Measurements from ENCODE around the gene NDUFAF5.

GRCh38 chr20:13819885-13820645, 35.2 kb downstream of the NDUFAF5 start:
- TF ChIP-seq CTCF (IDR thresholded peaks at IDR 0.05; ENCODE audit: extremely low read depth in 1 of 2, insufficient read depth in 1 of 2, low read depth in 1 of 2, low read length in 2 of 2) (peak; percentile 21 to 33), POLR2AphosphoS5 (IDR thresholded peaks at IDR 0.05; ENCODE audit: insufficient read depth, low read depth, low read length) (no peak), POLR2A (IDR thresholded peaks at IDR 0.05; ENCODE audit: low read depth, low read length) (no peak), EZH2 (IDR thresholded peaks at IDR 0.05; ENCODE audit: borderline replicate concordance, low read depth, low read length, severe bottlenecking) (no peak), MYC (IDR thresholded peaks at IDR 0.05; ENCODE audit: low read depth, low read length) (no peak), MAX (IDR thresholded peaks at IDR 0.05; ENCODE audit: insufficient read depth, insufficient read length) (no peak), JUN (IDR thresholded peaks at IDR 0.05; ENCODE audit: borderline replicate concordance, insufficient read depth, insufficient read length, low read depth) (no peak), FOS (IDR thresholded peaks at IDR 0.05; ENCODE audit: borderline replicate concordance, insufficient read depth, low read length) (no peak)
